Mesendoderm (in vitro differentiated cells): ENCODE measurements around the gene MACROD2.

Experiments used
- DNase-seq: peaks from one replicate; pipeline ENCODE4 v3.0.0; 2013
- H2AK5ac ChIP-seq: 2 replicates; pipeline ENCODE4 v1.6.1; 2013; ENCODE audit warnings: low read length, inconsistent platforms
- H2BK120ac ChIP-seq: 2 replicates; pipeline ENCODE4 v1.6.1; 2013; ENCODE audit warnings: low read depth, mild to moderate bottlenecking, low read length, moderate library complexity, mixed read lengths
- H2BK15ac ChIP-seq: replicated peaks from 2 replicates; pipeline ENCODE4 v1.6.1; 2013; ENCODE audit warnings: low read depth, mild to moderate bottlenecking, moderate library complexity
- H2BK5ac ChIP-seq: 2 replicates; pipeline ENCODE4 v1.6.1; 2013; ENCODE audit warnings: low read length, inconsistent platforms
- H3K18ac ChIP-seq: 2 replicates; pipeline ENCODE4 v1.6.1; 2013; ENCODE audit warnings: mild to moderate bottlenecking, low read length, mixed read lengths
- H3K23ac ChIP-seq: one replicate; pipeline ENCODE4 v1.6.1; 2013; ENCODE audit warnings: low read length
- H3K27ac ChIP-seq: 2 replicates; pipeline ENCODE4 v1.5.1; 2013; ENCODE audit warnings: low read depth, mild to moderate bottlenecking, inconsistent platforms, low read length, moderate library complexity
- H3K27me3 ChIP-seq: 2 replicates; pipeline ENCODE4 v1.6.1; 2013; ENCODE audit warnings: low read length, control low read depth, mild to moderate bottlenecking, inconsistent platforms; ENCODE audit not compliant: insufficient read depth, poor library complexity
- H3K36me3 ChIP-seq: 2 replicates; pipeline ENCODE4 v1.6.1; 2013; ENCODE audit warnings: low read length, inconsistent platforms; ENCODE audit not compliant: control insufficient read depth, insufficient read depth
- H3K4ac ChIP-seq: one replicate; pipeline ENCODE4 v1.6.1; 2013; ENCODE audit warnings: low read depth, mild to moderate bottlenecking, low read length, moderate library complexity
- H3K4me1 ChIP-seq: 2 replicates; pipeline ENCODE4 v1.6.1; 2013; ENCODE audit warnings: low read depth, low read length, inconsistent platforms; ENCODE audit not compliant: control insufficient read depth
- H3K4me2 ChIP-seq: 2 replicates; pipeline ENCODE4 v1.6.1; 2013; ENCODE audit warnings: low read length
- H3K4me3 ChIP-seq: 2 replicates; pipeline ENCODE4 v1.5.1; 2013; ENCODE audit warnings: mild to moderate bottlenecking, low read length
- H3K56ac ChIP-seq: one replicate; pipeline ENCODE4 v1.6.1; 2013; ENCODE audit warnings: low read length
- H3K79me1 ChIP-seq: 2 replicates; pipeline ENCODE4 v1.6.1; 2013; ENCODE audit warnings: low read length, inconsistent platforms
- H3K79me2 ChIP-seq: 2 replicates; pipeline ENCODE4 v1.6.1; 2013; ENCODE audit warnings: mild to moderate bottlenecking, low read length; ENCODE audit not compliant: control insufficient read depth, insufficient read depth
- H3K9ac ChIP-seq: 2 replicates; pipeline ENCODE4 v1.6.1; 2013; ENCODE audit warnings: low read length, inconsistent platforms
- H4K5ac ChIP-seq: one replicate; pipeline ENCODE4 v1.6.1; 2013; ENCODE audit warnings: low read length
- H4K8ac ChIP-seq: one replicate; pipeline ENCODE4 v1.6.1; 2013; ENCODE audit warnings: low read depth, mild to moderate bottlenecking, control low read depth, low read length, moderate library complexity
- WGBS: extraction: QIAGEN DNeasy Blood & Tissue Kit; methylation state at CpG from one replicate; pipeline ENCODE4 v1.1.7; 2013; ENCODE audit warnings: low lambda C conversion rate, missing lambda C conversion rate; ENCODE audit not compliant: insufficient coverage; ENCODE audit errors: extremely low coverage; 5-methylcytosine and 5-hydroxymethylcytosine counted together

The MACROD2 gene

GRCh38 chr20:16072220-16072619 is 2076.9 kb downstream of the MACROD2 start:
- Histone ChIP-seq H4K8ac (no peak overlapping the region), H3K79me1 (no peaks in the 10 kb centered on the region), H3K27ac (no peak overlapping the region), H3K36me3 (no peaks in the 10 kb centered on the region), H3K79me2 (no peaks in the 10 kb centered on the region), H4K5ac (no peak overlapping the region), H3K4me3 (no peak overlapping the region), H2BK5ac (no peak overlapping the region), H3K4me2 (no peak overlapping the region), H3K56ac (no peak overlapping the region), H3K4me1 (no peaks in the 10 kb centered on the region), H3K18ac (no peak overlapping the region), H2BK120ac (no peak overlapping the region), H2AK5ac (no peak overlapping the region), H3K23ac (no peak overlapping the region), H3K9ac (no peak overlapping the region), H2BK15ac (no peak overlapping the region), H3K4ac (no peak overlapping the region), H3K27me3 (no peaks in the 10 kb centered on the region)
- no peak for DNase-seq
- no CpG with 5 or more reads among the region's 1 CpG for WGBS

GRCh38 chr20:16078172-16078898 is 2083.0 kb downstream of the MACROD2 start:
- no peak overlapping the region for H2BK5ac ChIP-seq
- no peak overlapping the region for H4K8ac ChIP-seq
- no peak for DNase-seq
- WGBS, result no CpG with 5 or more reads among the region's 2 CpGs
- no peak overlapping the region for H3K4me2 ChIP-seq
- H3K23ac ChIP-seq, result no peak overlapping the region
- H3K18ac ChIP-seq, result no peak overlapping the region
- H3K4me1 ChIP-seq, result no peaks in the 10 kb centered on the region
- no peaks in the 10 kb centered on the region for H3K36me3 ChIP-seq
- H4K5ac ChIP-seq, result no peak overlapping the region
- no peak overlapping the region for H3K4me3 ChIP-seq
- no peaks in the 10 kb centered on the region for H3K79me1 ChIP-seq
- H3K27ac ChIP-seq, result no peak overlapping the region
- no peak overlapping the region for H2BK15ac ChIP-seq
- H3K4ac ChIP-seq, result no peak overlapping the region
- no peak overlapping the region for H2AK5ac ChIP-seq
- no peak overlapping the region for H3K9ac ChIP-seq
- no peak overlapping the region for H3K56ac ChIP-seq
- no peak overlapping the region for H2BK120ac ChIP-seq
- H3K79me2 ChIP-seq, result no peaks in the 10 kb centered on the region
- no peaks in the 10 kb centered on the region for H3K27me3 ChIP-seq

- Histone ChIP-seq H2BK5ac (no peak overlapping the region), H2BK15ac (no peak overlapping the region), H4K8ac (no peak overlapping the region), H3K36me3 (no peaks in the 10 kb centered on the region), H2BK120ac (no peak overlapping the region), H3K4me1 (no peaks in the 10 kb centered on the region), H3K23ac (no peak overlapping the region), H3K4me2 (no peak overlapping the region), H2AK5ac (no peak overlapping the region), H3K79me2 (no peaks in the 10 kb centered on the region), H3K4ac (no peak overlapping the region), H3K4me3 (no peak overlapping the region), H3K27ac (no peak overlapping the region), H3K18ac (no peak overlapping the region), H3K79me1 (no peaks in the 10 kb centered on the region), H3K56ac (no peak overlapping the region), H3K9ac (no peak overlapping the region), H4K5ac (no peak overlapping the region), H3K27me3 (no peaks in the 10 kb centered on the region)
- no peak for DNase-seq
- WGBS, result no CpG with 5 or more reads among the region's 1 CpG
Observed at GRCh38 chr20:16081421-16081820, 2086.1 kb downstream of the MACROD2 start.

GRCh38 chr20:16082051-16082550 is 2086.8 kb downstream of the MACROD2 start:
- H2BK15ac ChIP-seq, result no peak overlapping the region
- H3K36me3 ChIP-seq, result no peaks in the 10 kb centered on the region
- H3K79me2 ChIP-seq, result no peaks in the 10 kb centered on the region
- H4K8ac ChIP-seq, result no peak overlapping the region
- no peak overlapping the region for H2BK5ac ChIP-seq
- no peak overlapping the region for H3K4me2 ChIP-seq
- no peaks in the 10 kb centered on the region for H3K79me1 ChIP-seq
- WGBS, result no CpG with 5 or more reads among the region's 2 CpGs
- no peak overlapping the region for H3K27ac ChIP-seq
- no peak overlapping the region for H3K4ac ChIP-seq
- no peaks in the 10 kb centered on the region for H3K4me1 ChIP-seq
- DNase-seq, result no peak
- H2BK120ac ChIP-seq, result no peak overlapping the region
- H3K4me3 ChIP-seq, result no peak overlapping the region
- H2AK5ac ChIP-seq, result no peak overlapping the region
- no peaks in the 10 kb centered on the region for H3K27me3 ChIP-seq
- H3K9ac ChIP-seq, result no peak overlapping the region
- H4K5ac ChIP-seq, result no peak overlapping the region
- no peak overlapping the region for H3K23ac ChIP-seq
- H3K18ac ChIP-seq, result no peak overlapping the region
- no peak overlapping the region for H3K56ac ChIP-seq

GRCh38 chr20:16083639-16084280 is 2088.4 kb downstream of the MACROD2 start:
- Histone ChIP-seq H3K27ac (no peak overlapping the region), H2BK5ac (no peak overlapping the region), H3K79me1 (no peaks in the 10 kb centered on the region), H3K9ac (no peak overlapping the region), H3K23ac (no peak overlapping the region), H3K4me1 (no peaks in the 10 kb centered on the region), H4K5ac (no peak overlapping the region), H2BK120ac (no peak overlapping the region), H3K36me3 (no peaks in the 10 kb centered on the region), H4K8ac (no peak overlapping the region), H3K56ac (no peak overlapping the region), H3K18ac (no peak overlapping the region), H2AK5ac (no peak overlapping the region), H3K4me3 (no peak overlapping the region), H2BK15ac (no peak overlapping the region), H3K4me2 (no peak overlapping the region), H3K79me2 (no peaks in the 10 kb centered on the region), H3K4ac (no peak overlapping the region), H3K27me3 (no peaks in the 10 kb centered on the region)
- DNase-seq, result no peak
